Activated CD8-positive, alpha-beta T cell treated with anti-CD3 and anti-CD28 coated beads for 36 hours (primary cell): ENCODE data around the gene NLRX1. TPM values are rescaled to one million over a fixed set of nuclear protein-coding genes. Genes with fewer than 3 reads are reported as not detected.

ENCODE experiments used
- ATAC-seq: fragments of 200-7000 bp; cut with Tn5 transposase; one replicate; pipeline ENCODE4 v1.10.0; 2021; ENCODE audit warnings: mild to moderate bottlenecking, moderate library complexity
- CTCF ChIA-PET: fragments of 350-600 bp; sonication (Branson Sonifier 250); formaldehyde crosslinking; loops from one replicate; lab custom pipeline; 2021; ENCODE audit warnings: antibody characterized with exemption; lab: Charles Lee
- POLR2A ChIA-PET: fragments of 350-600 bp; sonication (Branson Sonifier 250); formaldehyde crosslinking; loops from one replicate; lab custom pipeline; 2021; ENCODE audit warnings: antibody characterized with exemption; lab: Charles Lee
- DNase-seq: peaks from one replicate; pipeline ENCODE4 v3.0.0-alpha.2; 2020
- H3K27ac Mint-ChIP-seq: one replicate; pipeline ENCODE4 v1.8.0; 2021; ENCODE audit warnings: mild to moderate bottlenecking, mixed read lengths
- H3K27me3 Mint-ChIP-seq: one replicate; pipeline ENCODE4 v1.8.0; 2021; ENCODE audit warnings: mixed read lengths
- H3K36me3 Mint-ChIP-seq: one replicate; pipeline ENCODE4 v1.8.0; 2021; ENCODE audit warnings: low read depth, mixed read lengths
- H3K4me1 Mint-ChIP-seq: one replicate; pipeline ENCODE4 v1.8.0; 2021; ENCODE audit warnings: low read depth, mixed read lengths
- H3K4me3 Mint-ChIP-seq: one replicate; pipeline ENCODE4 v1.8.0; 2021; ENCODE audit warnings: mild to moderate bottlenecking, moderate library complexity, mixed read lengths
- H3K9me3 Mint-ChIP-seq: one replicate; pipeline ENCODE4 v1.8.0; 2021; ENCODE audit warnings: mixed read lengths
- intact Hi-C: fragments of 100-400 bp; cut with micrococcal nuclease; formaldehyde crosslinking; loops from one replicate; pipeline ENCODE4 v1.10.0; 2022
- total RNA-seq, 2 experiments: library from RNA; stranded (reverse); gene quantifications; one replicate each; pipeline ENCODE4 v1.2.3, GENCODE V29; 2021
- TF ChIP-seq, protein P1 (sequence below): fragments of 200-600 bp; IDR thresholded peaks from one replicate; pipeline ENCODE4 v1.8.0; 2022; ENCODE audit warnings: antibody characterized with exemption, mild to moderate bottlenecking

Gene NLRX1
- total RNA-seq, 2 experiments from 2014 or later = 20.1 to 21.3 TPM

- ATAC-seq (no peak), DNase-seq (peak; percentile 34)
- CTCF ChIA-PET = interaction anchor here (0.7 to 1.9 kb wide), 3 partner anchors 8 to 40 kb away, joined by 3 to 7 read pairs (median 3); no protein-coding TSS in a partner anchor
- H3K4me1 Mint-ChIP-seq = no peaks in the 10 kb centered on the region
- H3K27ac Mint-ChIP-seq = no peak overlapping the region
- TF ChIP-seq, protein P1, sequence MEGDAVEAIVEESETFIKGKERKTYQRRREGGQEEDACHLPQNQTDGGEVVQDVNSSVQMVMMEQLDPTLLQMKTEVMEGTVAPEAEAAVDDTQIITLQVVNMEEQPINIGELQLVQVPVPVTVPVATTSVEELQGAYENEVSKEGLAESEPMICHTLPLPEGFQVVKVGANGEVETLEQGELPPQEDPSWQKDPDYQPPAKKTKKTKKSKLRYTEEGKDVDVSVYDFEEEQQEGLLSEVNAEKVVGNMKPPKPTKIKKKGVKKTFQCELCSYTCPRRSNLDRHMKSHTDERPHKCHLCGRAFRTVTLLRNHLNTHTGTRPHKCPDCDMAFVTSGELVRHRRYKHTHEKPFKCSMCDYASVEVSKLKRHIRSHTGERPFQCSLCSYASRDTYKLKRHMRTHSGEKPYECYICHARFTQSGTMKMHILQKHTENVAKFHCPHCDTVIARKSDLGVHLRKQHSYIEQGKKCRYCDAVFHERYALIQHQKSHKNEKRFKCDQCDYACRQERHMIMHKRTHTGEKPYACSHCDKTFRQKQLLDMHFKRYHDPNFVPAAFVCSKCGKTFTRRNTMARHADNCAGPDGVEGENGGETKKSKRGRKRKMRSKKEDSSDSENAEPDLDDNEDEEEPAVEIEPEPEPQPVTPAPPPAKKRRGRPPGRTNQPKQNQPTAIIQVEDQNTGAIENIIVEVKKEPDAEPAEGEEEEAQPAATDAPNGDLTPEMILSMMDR = no peak
- no peaks in the 10 kb centered on the region for H3K9me3 Mint-ChIP-seq
- peaks cover 5% of the 10 kb centered on the region for H3K27me3 Mint-ChIP-seq
- intact Hi-C loops = no loop called here
- POLR2A ChIA-PET = interaction anchor here (0.5 kb wide), 1 partner anchor 250 kb away, joined by 3 read pairs; no protein-coding TSS in a partner anchor
- no peak overlapping the region for H3K4me3 Mint-ChIP-seq
- no peaks in the 10 kb centered on the region for H3K36me3 Mint-ChIP-seq
Observed at GRCh38 chr11:119155733-119156492, 12.6 kb upstream of the NLRX1 start.

- peaks cover 5% of the 10 kb centered on the region for H3K27me3 Mint-ChIP-seq
- ChIA-PET POLR2A (interaction anchor here (0.5 kb wide), 1 partner anchor 250 kb away, joined by 3 read pairs; no protein-coding TSS in a partner anchor), CTCF (interaction anchor here (0.9 to 1.2 kb wide), 2 partner anchors 21 to 200 kb away, joined by 3 to 4 read pairs; no protein-coding TSS in a partner anchor)
- H3K36me3 Mint-ChIP-seq = no peaks in the 10 kb centered on the region
- H3K9me3 Mint-ChIP-seq = no peaks in the 10 kb centered on the region
- H3K27ac Mint-ChIP-seq = no peak overlapping the region
- TF ChIP-seq, protein P1 = no peak
- ATAC-seq (no peak), DNase-seq (no peak)
- no peaks in the 10 kb centered on the region for H3K4me1 Mint-ChIP-seq
- intact Hi-C loops = no loop called here
- H3K4me3 Mint-ChIP-seq = no peak overlapping the region
Observed at GRCh38 chr11:119156496-119156895, 12.0 kb upstream of the NLRX1 start.

- no peaks in the 10 kb centered on the region for H3K36me3 Mint-ChIP-seq
- H3K27me3 Mint-ChIP-seq = peaks cover 5% of the 10 kb centered on the region
- H3K9me3 Mint-ChIP-seq = no peaks in the 10 kb centered on the region
- no peak overlapping the region for H3K27ac Mint-ChIP-seq
- POLR2A ChIA-PET = interaction anchor here (1.2 kb wide), 1 partner anchor 13 kb away, joined by 3 read pairs; no protein-coding TSS in a partner anchor
- no peak overlapping the region for H3K4me3 Mint-ChIP-seq
- DNase-seq (no peak), ATAC-seq (no peak)
- intact Hi-C loops = no loop called here
- CTCF ChIA-PET = interaction anchor here (0.9 to 1.2 kb wide), 2 partner anchors 20 to 199 kb away, joined by 3 to 4 read pairs; no protein-coding TSS in a partner anchor
- H3K4me1 Mint-ChIP-seq = no peaks in the 10 kb centered on the region
- TF ChIP-seq, protein P1 = no peak
Observed at GRCh38 chr11:119157063-119157462, 11.5 kb upstream of the NLRX1 start.

GRCh38 chr11:119158467-119158866 is 10.1 kb upstream of the NLRX1 start:
- ChIA-PET POLR2A (no interaction called here), CTCF (no interaction called here)
- intact Hi-C loops = no loop called here
- no peaks in the 10 kb centered on the region for H3K9me3 Mint-ChIP-seq
- TF ChIP-seq, protein P1 = no peak
- H3K36me3 Mint-ChIP-seq = no peaks in the 10 kb centered on the region
- no peaks in the 10 kb centered on the region for H3K4me1 Mint-ChIP-seq
- H3K4me3 Mint-ChIP-seq = no peak overlapping the region
- no peak for ATAC-seq
- DNase-seq = no peak
- H3K27me3 Mint-ChIP-seq = peaks cover 5% of the 10 kb centered on the region
- H3K27ac Mint-ChIP-seq = no peak overlapping the region

GRCh38 chr11:119160151-119160550 is 8.4 kb upstream of the NLRX1 start:
- H3K27me3 Mint-ChIP-seq = peaks cover 2% of the 10 kb centered on the region
- TF ChIP-seq, protein P1 = no peak
- no peaks in the 10 kb centered on the region for H3K9me3 Mint-ChIP-seq
- CTCF ChIA-PET = interaction anchor here (1.1 to 1.6 kb wide), 3 partner anchors 9 to 37 kb away, joined by 3 to 5 read pairs (median 4); partner anchors contain the start of gene NLRX1
- ATAC-seq = no peak
- H3K36me3 Mint-ChIP-seq = no peaks in the 10 kb centered on the region
- no peak overlapping the region for H3K27ac Mint-ChIP-seq
- no peak overlapping the region for H3K4me3 Mint-ChIP-seq
- intact Hi-C loops = no loop called here
- no peaks in the 10 kb centered on the region for H3K4me1 Mint-ChIP-seq
- POLR2A ChIA-PET = interaction anchor here (1.0 to 1.2 kb wide), 3 partner anchors 9 to 100 kb away, joined by 3 to 5 read pairs (median 3); no protein-coding TSS in a partner anchor
- no peak for DNase-seq
